ENCODE measurements around the gene TMEM270.

The TMEM270 gene

GRCh38 chr7:73839743-73840714, 20.9 kb upstream of the TMEM270 start:
- DNase-seq, result peak in 2 of 3 donors; percentile 53 to 57
- Histone ChIP-seq H3K4me3 (ENCODE audit: control insufficient read depth in 1 of 7, extremely low read depth in 1 of 7, insufficient read depth in 4 of 7, low read depth in 2 of 7, low read length in 6 of 7) (no peak overlapping the region), H3K36me3 (ENCODE audit: control insufficient read depth in 4 of 4, insufficient read depth in 4 of 4, low read length in 3 of 4) (no peaks in the 10 kb centered on the region), H3K27ac (ENCODE audit: insufficient read depth in 1 of 2, low read depth in 1 of 2, low read length in 2 of 2, poor library complexity in 1 of 2, severe bottlenecking in 2 of 2) (no peak overlapping the region), H3K4me1 (ENCODE audit: control extremely low read depth in 1 of 4, control insufficient read depth in 4 of 4, insufficient read depth in 4 of 4, low read length in 3 of 4) (peaks cover 3 to 21% (median 19%) of the 10 kb centered on the region in 4 experiments), H3K9me3 (ENCODE audit: control extremely low read depth in 1 of 5, control insufficient read depth in 4 of 5, insufficient read depth in 2 of 5, low read depth in 1 of 5, low read length in 4 of 5) (no peaks in the 10 kb centered on the region), H3K27me3 (replicated peaks in 2 of 5; ENCODE audit: control insufficient read depth in 4 of 5, insufficient read depth in 5 of 5, low read length in 4 of 5) (peaks cover 0 to 12% (median 4%) of the 10 kb centered on the region in 5 experiments)
- 98% methylated on average over 15 of the region's 22 CpGs for WGBS (ENCODE audit: insufficient coverage)
- ChIA-PET CTCF (interaction anchor here (1.3 kb wide), 1 partner anchor 11 kb away, joined by 3 read pairs; no protein-coding TSS in a partner anchor), POLR2A (interaction anchor here (0.9 kb wide), 1 partner anchor 15 kb away, joined by 3 read pairs; no protein-coding TSS in a partner anchor)

DNA sequence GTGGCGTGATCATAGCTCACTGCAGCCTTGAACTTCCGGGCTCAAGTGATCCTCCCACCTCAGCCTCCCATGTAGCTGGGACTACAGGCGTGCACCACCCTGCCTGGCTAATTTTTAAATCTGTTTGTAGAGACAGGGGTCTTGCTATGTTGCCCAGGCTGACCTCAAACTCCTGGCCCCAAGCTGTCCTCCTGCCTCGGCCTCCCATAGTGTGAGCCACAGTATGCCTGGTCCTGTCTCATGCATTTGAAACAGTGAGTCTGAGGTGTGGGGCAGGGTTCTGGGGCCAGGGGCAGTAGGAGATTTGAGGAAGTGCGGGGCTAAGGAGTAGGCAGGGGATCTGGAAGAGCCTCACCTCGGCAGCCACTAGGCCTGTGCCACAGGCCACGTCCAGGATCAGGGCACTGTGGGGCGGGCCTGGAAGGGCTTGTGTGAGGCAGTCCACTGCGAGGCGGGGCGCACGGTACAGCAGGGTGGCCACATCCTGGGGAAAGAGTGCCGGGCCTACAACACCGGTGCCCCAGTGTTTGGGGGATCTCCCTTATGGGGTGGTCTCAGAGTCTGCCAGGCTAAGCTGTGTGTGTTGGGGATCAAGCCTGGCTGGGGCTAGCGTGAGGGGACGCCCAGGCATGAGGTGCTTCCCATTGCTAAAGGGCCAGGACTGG, 20.1 kb upstream of the TMEM270 start:
- DNase-seq, result no peak
- no peak overlapping the region for H3K4me3 ChIP-seq (ENCODE audit: control insufficient read depth in 1 of 7, extremely low read depth in 1 of 7, insufficient read depth in 4 of 7, low read depth in 2 of 7, low read length in 6 of 7)
- ChIA-PET CTCF (interaction anchor here (0.9 to 1.3 kb wide), 3 partner anchors 10 to 29 kb away, joined by 3 read pairs; no protein-coding TSS in a partner anchor), POLR2A (interaction anchor here (0.9 kb wide), 1 partner anchor 14 kb away, joined by 3 read pairs; no protein-coding TSS in a partner anchor)
- H3K4me1 ChIP-seq (ENCODE audit: control extremely low read depth in 1 of 4, control insufficient read depth in 4 of 4, insufficient read depth in 4 of 4, low read length in 3 of 4), result peaks cover 3 to 24% (median 20%) of the 10 kb centered on the region in 4 experiments
- 92% methylated on average over 8 of the region's 16 CpGs for WGBS (ENCODE audit: insufficient coverage)
- H3K36me3 ChIP-seq (ENCODE audit: control insufficient read depth in 4 of 4, insufficient read depth in 4 of 4, low read length in 3 of 4), result no peaks in the 10 kb centered on the region
- H3K9me3 ChIP-seq (ENCODE audit: control extremely low read depth in 1 of 5, control insufficient read depth in 4 of 5, insufficient read depth in 2 of 5, low read depth in 1 of 5, low read length in 4 of 5), result no peaks in the 10 kb centered on the region
- H3K27me3 ChIP-seq (replicated peaks in 2 of 5; ENCODE audit: control insufficient read depth in 4 of 5, insufficient read depth in 5 of 5, low read length in 4 of 5), result peaks cover 0 to 12% (median 4%) of the 10 kb centered on the region in 5 experiments
- H3K27ac ChIP-seq (ENCODE audit: insufficient read depth in 1 of 2, low read depth in 1 of 2, low read length in 2 of 2, poor library complexity in 1 of 2, severe bottlenecking in 2 of 2), result no peak overlapping the region

DNA sequence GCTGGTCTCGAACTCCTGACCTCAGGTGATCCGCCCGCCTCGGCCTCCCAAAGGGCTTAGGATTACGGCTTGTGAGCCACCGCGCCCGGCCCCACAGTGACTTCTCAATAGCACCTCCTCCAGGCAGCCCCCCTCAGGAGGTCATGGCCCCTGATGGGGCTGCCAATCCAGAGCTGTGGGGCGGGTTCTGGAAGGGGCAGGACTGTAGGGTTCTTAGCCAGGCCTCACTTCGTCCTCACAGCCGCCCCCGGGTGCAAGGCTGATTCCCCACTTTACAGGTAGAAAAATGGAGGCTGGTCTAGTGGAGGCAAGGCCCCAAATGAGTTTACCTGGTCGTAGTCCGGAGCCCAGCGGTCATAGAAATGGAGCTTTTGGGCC, 19.3 kb upstream of the TMEM270 start:
- ChIA-PET CTCF (interaction anchor here (0.9 to 1.9 kb wide), 3 partner anchors 12 to 117 kb away, joined by 3 to 4 read pairs (median 4); no protein-coding TSS in a partner anchor), POLR2A (no interaction called here)
- no peak for DNase-seq
- 91% methylated on average over 14 of the region's 15 CpGs for WGBS (ENCODE audit: insufficient coverage)
- H3K9me3 ChIP-seq (ENCODE audit: control extremely low read depth in 1 of 5, control insufficient read depth in 4 of 5, insufficient read depth in 2 of 5, low read depth in 1 of 5, low read length in 4 of 5), result no peaks in the 10 kb centered on the region
- H3K27me3 ChIP-seq (replicated peaks in 2 of 5; ENCODE audit: control insufficient read depth in 4 of 5, insufficient read depth in 5 of 5, low read length in 4 of 5), result peaks cover 0 to 12% (median 5%) of the 10 kb centered on the region in 5 experiments
- no peak overlapping the region for H3K27ac ChIP-seq (ENCODE audit: insufficient read depth in 1 of 2, low read depth in 1 of 2, low read length in 2 of 2, poor library complexity in 1 of 2, severe bottlenecking in 2 of 2)
- no peaks in the 10 kb centered on the region for H3K36me3 ChIP-seq (ENCODE audit: control insufficient read depth in 4 of 4, insufficient read depth in 4 of 4, low read length in 3 of 4)
- H3K4me3 ChIP-seq (ENCODE audit: control insufficient read depth in 1 of 7, extremely low read depth in 1 of 7, insufficient read depth in 4 of 7, low read depth in 2 of 7, low read length in 6 of 7), result peak overlapping the region in 4 of 7 experiments; percentile 29 to 72 (median 53)
- peaks cover 3 to 25% (median 21%) of the 10 kb centered on the region in 4 experiments for H3K4me1 ChIP-seq (ENCODE audit: control extremely low read depth in 1 of 4, control insufficient read depth in 4 of 4, insufficient read depth in 4 of 4, low read length in 3 of 4)

DNA sequence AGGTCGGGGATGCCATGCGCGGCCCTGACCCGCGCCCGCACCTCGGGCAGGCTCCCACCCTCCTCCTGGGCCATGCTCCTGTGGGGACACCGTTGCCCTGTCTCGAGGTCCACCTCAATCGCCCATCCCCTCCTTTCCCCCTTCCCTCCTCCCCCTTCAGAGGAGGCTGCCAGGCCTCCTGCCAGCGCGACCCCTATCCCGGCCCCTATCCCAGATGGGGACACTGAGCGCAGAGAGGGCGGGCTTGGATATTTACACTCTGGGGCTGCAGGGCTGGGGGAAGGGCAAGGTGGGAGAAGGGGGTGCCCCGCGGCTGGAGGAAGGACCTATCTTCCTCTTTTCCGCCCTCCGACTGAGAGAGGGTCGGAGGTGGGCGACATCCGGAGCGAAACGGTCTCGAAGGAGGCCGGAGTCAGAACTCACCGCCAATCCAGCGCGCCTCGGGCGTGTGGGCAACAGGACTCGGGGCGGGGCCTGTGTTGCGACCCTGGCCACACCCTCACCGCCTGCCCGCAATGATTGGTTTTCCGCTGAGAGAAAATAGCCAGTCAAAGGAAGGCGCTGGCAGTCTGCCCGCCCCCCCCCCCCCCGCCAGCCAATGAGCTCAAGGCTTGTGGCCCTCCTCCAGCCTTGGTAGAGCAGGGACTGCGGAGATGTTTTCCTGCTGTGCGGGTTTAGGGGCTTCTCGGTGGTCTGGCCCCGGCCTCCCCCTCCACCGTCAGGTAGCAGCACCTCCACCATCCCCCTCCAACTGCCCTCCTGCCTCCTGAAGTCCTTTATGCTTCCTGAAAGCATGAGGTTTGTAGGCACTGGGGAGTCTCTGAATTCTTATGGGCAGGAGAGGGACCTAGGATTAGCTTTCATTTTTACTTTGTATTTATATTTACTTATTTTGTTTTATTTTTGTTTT, 18.6 kb upstream of the TMEM270 start, which contains the start of gene METTL27:
Gene METTL27 (minus strand): TSS at position 450 of the 910 bp plus-strand sequence. CDS start 376 bp downstream, at position 74.
- Histone ChIP-seq H3K36me3 (ENCODE audit: control insufficient read depth in 4 of 4, insufficient read depth in 4 of 4, low read length in 3 of 4) (no peaks in the 10 kb centered on the region), H3K27ac (ENCODE audit: insufficient read depth in 1 of 2, low read depth in 1 of 2, low read length in 2 of 2, poor library complexity in 1 of 2, severe bottlenecking in 2 of 2) (no peak within 1 kb of the TSS), H3K27me3 (replicated peaks in 2 of 5; ENCODE audit: control insufficient read depth in 4 of 5, insufficient read depth in 5 of 5, low read length in 4 of 5) (peaks cover 0 to 12% (median 5%) of the 10 kb centered on the region in 5 experiments), H3K9me3 (ENCODE audit: control extremely low read depth in 1 of 5, control insufficient read depth in 4 of 5, insufficient read depth in 2 of 5, low read depth in 1 of 5, low read length in 4 of 5) (no peaks in the 10 kb centered on the region), H3K4me3 (ENCODE audit: control insufficient read depth in 1 of 7, extremely low read depth in 1 of 7, insufficient read depth in 4 of 7, low read depth in 2 of 7, low read length in 6 of 7) (peak within 1 kb of the TSS; percentile 9 to 80 (median 72)), H3K4me1 (ENCODE audit: control extremely low read depth in 1 of 4, control insufficient read depth in 4 of 4, insufficient read depth in 4 of 4, low read length in 3 of 4) (peaks cover 3 to 25% (median 21%) of the 10 kb centered on the region in 4 experiments)
- CTCF ChIA-PET, result interaction anchor here (0.9 to 1.9 kb wide), 5 partner anchors 12 to 117 kb away, joined by 3 to 9 read pairs (median 4); no protein-coding TSS in a partner anchor
- peak; percentile 88 to 96 (median 94) for DNase-seq
- 25% methylated on average over 26 of the region's 45 CpGs for WGBS (ENCODE audit: insufficient coverage)
- POLR2A ChIA-PET, result no interaction called here

- no peaks in the 10 kb centered on the region for H3K36me3 ChIP-seq (ENCODE audit: control insufficient read depth in 4 of 4, insufficient read depth in 4 of 4, low read length in 3 of 4)
- no peak overlapping the region for H3K27ac ChIP-seq (ENCODE audit: insufficient read depth in 1 of 2, low read depth in 1 of 2, low read length in 2 of 2, poor library complexity in 1 of 2, severe bottlenecking in 2 of 2)
- peaks cover 3 to 18% (median 16%) of the 10 kb centered on the region in 4 experiments for H3K4me1 ChIP-seq (ENCODE audit: control extremely low read depth in 1 of 4, control insufficient read depth in 4 of 4, insufficient read depth in 4 of 4, low read length in 3 of 4)
- DNase-seq, result peak in 2 of 3 donors; percentile 55 to 78
- peaks cover 0 to 12% (median 6%) of the 10 kb centered on the region in 5 experiments for H3K27me3 ChIP-seq (replicated peaks in 2 of 5; ENCODE audit: control insufficient read depth in 4 of 5, insufficient read depth in 5 of 5, low read length in 4 of 5)
- ChIA-PET CTCF (interaction anchor here (1.0 to 1.6 kb wide), 3 partner anchors 22 to 182 kb away, joined by 3 to 6 read pairs (median 3); no protein-coding TSS in a partner anchor), POLR2A (interaction anchor here (0.6 kb wide), 1 partner anchor 182 kb away, joined by 4 read pairs; no protein-coding TSS in a partner anchor)
- WGBS (ENCODE audit: insufficient coverage), result 0% methylated on average over 9 of the region's 9 CpGs
- H3K4me3 ChIP-seq (ENCODE audit: control insufficient read depth in 1 of 7, extremely low read depth in 1 of 7, insufficient read depth in 4 of 7, low read depth in 2 of 7, low read length in 6 of 7), result no peak overlapping the region
- no peaks in the 10 kb centered on the region for H3K9me3 ChIP-seq (ENCODE audit: control extremely low read depth in 1 of 5, control insufficient read depth in 4 of 5, insufficient read depth in 2 of 5, low read depth in 1 of 5, low read length in 4 of 5)
Measured at GRCh38 chr7:73844131-73844547, 16.8 kb upstream of the TMEM270 start.
